AG04450 (cell line): ENCODE measurements around the gene KREMEN1. TPM values are rescaled to one million over a fixed set of nuclear protein-coding genes. Genes with fewer than 3 reads are reported as not detected.

Experiments used
- CTCF ChIA-PET: fragments of 300-600, 350-600 bp; formaldehyde crosslinking; extraction: SDS; loops from one replicate; lab custom pipeline; 2022; ENCODE audit warnings: antibody characterized with exemption, inconsistent platforms; lab: Charles Lee
- POLR2A ChIA-PET: fragments of 350-600 bp; formaldehyde crosslinking; extraction: SDS; loops from one replicate; lab custom pipeline; 2021; ENCODE audit warnings: antibody characterized with exemption, inconsistent platforms; lab: Yijun Ruan, JAX
- DNase-seq: peaks from one replicate; pipeline ENCODE4 v3.0.0-alpha.2; 2011; ENCODE audit warnings: low read depth, low spot score
- H3K27ac ChIP-seq: one replicate; pipeline ENCODE4 v1.5.1; 2012; ENCODE audit warnings: low read depth, low read length, control low read depth
- H3K27me3 ChIP-seq: one replicate; pipeline ENCODE4 v1.6.0; 2012; ENCODE audit warnings: low read length; ENCODE audit not compliant: control insufficient read depth, insufficient read depth
- H3K4me3 ChIP-seq: 2 replicates; pipeline ENCODE4 v1.5.1; 2011; ENCODE audit warnings: mild to moderate bottlenecking, low read depth, low read length, control low read depth
- H3K9me3 ChIP-seq: 2 replicates; pipeline ENCODE4 v1.5.1; 2012; ENCODE audit warnings: low read length; ENCODE audit not compliant: control insufficient read depth, insufficient read depth
- polyA plus RNA-seq: library from polyadenylated mRNA; depleted of rRNA; stranded (reverse); fragments of >200 nt; gene quantifications from 2 replicates; pipeline ENCODE4 v1.2.3, GENCODE V29; 2011
- TF ChIP-seq, protein P1 (sequence below): IDR thresholded peaks from 2 replicates; pipeline ENCODE4 v1.5.1; 2011; ENCODE audit warnings: low read depth, low read length, control low read depth, inconsistent platforms

The KREMEN1 gene
- polyA plus RNA-seq, 1 experiment = 5.9 TPM

DNA sequence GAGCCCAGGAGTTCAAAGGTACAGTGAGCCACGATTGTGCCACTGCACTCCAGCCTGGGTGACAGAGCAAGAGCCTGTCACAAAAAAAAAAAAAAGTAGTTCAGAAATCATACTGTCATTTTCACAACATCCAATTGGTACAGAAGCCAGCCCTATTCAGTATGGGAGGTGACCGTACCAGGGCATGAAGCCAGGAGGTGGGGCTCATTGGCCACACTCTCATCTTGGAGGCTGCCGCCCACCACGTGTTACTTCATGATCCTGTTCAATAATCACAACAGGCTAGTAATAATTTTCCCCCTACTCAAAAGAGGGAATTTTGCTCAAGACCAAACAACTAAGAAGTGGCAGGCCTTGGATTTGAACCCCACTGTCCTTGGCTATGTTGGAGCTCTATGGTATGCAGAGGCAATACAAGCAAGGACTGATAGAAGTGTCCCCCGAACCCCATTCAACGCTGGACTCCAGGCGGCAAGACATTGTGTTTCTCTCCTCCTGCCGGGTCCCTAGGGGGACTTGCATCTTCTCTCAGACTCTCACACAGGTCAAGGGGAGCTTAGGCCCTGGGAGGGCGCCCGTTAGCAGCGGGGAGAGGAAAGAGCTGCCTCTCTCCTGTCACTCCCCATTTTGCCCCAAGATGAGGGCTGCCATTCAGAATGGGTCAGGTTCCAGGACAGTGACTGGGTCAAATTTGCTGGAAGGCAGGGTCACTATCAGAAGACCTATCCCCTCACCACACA is 92.7 kb downstream of the KREMEN1 start:
- no peak for DNase-seq
- ChIA-PET CTCF (interaction anchor here (1.0 kb wide), 1 partner anchor 11 kb away, joined by 3 read pairs; no protein-coding TSS in a partner anchor), POLR2A (no interaction called here)
- no peak overlapping the region for H3K27ac ChIP-seq
- H3K4me3 ChIP-seq = no peak overlapping the region
- TF ChIP-seq, protein P1, sequence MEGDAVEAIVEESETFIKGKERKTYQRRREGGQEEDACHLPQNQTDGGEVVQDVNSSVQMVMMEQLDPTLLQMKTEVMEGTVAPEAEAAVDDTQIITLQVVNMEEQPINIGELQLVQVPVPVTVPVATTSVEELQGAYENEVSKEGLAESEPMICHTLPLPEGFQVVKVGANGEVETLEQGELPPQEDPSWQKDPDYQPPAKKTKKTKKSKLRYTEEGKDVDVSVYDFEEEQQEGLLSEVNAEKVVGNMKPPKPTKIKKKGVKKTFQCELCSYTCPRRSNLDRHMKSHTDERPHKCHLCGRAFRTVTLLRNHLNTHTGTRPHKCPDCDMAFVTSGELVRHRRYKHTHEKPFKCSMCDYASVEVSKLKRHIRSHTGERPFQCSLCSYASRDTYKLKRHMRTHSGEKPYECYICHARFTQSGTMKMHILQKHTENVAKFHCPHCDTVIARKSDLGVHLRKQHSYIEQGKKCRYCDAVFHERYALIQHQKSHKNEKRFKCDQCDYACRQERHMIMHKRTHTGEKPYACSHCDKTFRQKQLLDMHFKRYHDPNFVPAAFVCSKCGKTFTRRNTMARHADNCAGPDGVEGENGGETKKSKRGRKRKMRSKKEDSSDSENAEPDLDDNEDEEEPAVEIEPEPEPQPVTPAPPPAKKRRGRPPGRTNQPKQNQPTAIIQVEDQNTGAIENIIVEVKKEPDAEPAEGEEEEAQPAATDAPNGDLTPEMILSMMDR = no peak
- H3K9me3 ChIP-seq = no peaks in the 10 kb centered on the region
- peaks cover 5% of the 10 kb centered on the region for H3K27me3 ChIP-seq

DNA sequence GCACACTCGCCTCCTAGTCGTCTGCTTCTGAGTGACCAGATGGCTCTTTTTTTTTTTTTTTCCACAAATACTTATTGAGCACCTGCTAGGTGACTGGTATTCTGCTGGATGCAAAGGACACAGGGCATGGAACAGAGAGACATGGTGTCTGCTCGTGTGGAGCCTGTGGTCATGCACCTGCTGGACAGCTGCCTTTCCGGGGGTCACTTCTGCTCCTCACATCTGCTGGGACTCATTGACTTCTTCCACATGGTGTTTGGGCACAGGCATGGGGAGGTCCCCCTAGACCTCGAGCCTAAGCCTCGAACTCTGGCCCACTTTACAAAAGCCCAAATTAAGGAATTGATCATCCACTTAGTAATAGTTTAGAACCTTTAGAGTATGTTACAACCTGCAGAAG is 93.3 kb downstream of the KREMEN1 start:
- Histone ChIP-seq H3K27me3 (peaks cover 5% of the 10 kb centered on the region), H3K9me3 (no peaks in the 10 kb centered on the region), H3K4me3 (no peak overlapping the region), H3K27ac (no peak overlapping the region)
- TF ChIP-seq, protein P1 = no peak
- CTCF ChIA-PET = interaction anchor here (1.0 kb wide), 1 partner anchor 12 kb away, joined by 3 read pairs; no protein-coding TSS in a partner anchor
- no peak for DNase-seq
- POLR2A ChIA-PET = no interaction called here

DNA sequence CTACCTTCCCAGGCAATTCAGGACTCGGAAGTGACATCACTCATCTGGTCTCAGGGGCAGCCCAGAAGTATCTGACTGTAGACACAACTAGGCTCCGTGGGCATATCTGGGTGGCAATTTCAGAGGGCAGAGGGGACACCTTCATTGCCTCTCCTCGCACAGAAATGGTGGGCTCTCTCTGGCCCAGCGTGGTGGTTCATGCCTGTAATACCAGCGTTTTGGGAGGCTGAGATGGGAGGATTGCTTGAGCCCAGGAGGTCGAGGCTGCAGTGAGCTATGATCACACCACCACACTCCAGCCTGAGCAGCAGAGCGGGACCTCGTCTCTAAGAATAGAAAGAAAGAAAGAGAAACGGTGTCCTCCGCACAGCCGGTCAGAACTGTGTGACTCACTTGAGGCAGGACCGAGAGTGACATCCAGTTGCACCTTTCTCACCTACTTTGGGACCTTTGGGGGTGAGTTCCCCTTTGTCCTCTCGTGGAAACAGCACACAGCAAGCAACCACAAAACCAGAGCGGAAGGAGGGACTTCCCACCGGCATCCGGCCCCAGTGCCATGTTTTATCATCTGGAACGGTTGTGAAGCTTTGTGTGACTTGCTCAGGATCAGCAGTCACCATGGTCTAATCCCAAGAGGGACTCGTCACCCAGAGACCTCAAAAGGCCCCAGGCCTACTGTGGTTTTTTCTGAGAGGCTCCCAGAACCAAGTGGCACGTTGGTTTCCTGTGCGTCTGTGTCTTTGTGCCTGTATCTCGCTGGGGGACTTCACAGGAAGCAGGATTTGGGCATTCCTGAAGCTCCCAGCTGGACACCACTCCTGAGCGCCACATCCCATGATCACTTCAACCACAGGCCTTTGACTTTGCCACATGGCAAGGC is 94.4 kb downstream of the KREMEN1 start:
- H3K4me3 ChIP-seq = no peak overlapping the region
- ChIA-PET POLR2A (no interaction called here), CTCF (no interaction called here)
- TF ChIP-seq, protein P1 = no peak
- no peak overlapping the region for H3K27ac ChIP-seq
- DNase-seq = no peak
- peaks cover 5% of the 10 kb centered on the region for H3K27me3 ChIP-seq
- H3K9me3 ChIP-seq = no peaks in the 10 kb centered on the region

DNA sequence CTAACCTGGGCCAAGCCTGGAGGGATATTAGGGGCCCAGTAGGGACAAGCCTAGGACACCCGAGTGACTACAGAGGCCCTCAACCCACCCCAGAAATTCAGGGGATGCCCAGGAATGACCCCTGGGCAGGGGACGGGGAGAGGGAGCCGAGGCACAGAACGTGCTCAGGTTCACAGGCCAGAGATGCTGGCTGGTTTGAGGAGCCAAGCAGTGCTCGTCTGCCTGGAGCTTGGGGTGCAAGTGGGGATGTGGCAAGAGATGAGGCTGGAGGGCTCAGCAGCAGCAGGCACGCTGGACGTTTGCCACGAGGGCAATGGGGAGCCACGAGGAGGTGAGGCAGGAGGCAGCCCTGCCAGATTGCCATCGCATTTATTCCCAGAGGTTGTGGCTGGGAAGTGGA is 98.9 kb downstream of the KREMEN1 start:
- peaks cover 6% of the 10 kb centered on the region for H3K9me3 ChIP-seq
- no peak overlapping the region for H3K27ac ChIP-seq
- DNase-seq = no peak
- CTCF ChIA-PET = interaction anchor here (1.1 kb wide), 1 partner anchor 18 kb away, joined by 3 read pairs; no protein-coding TSS in a partner anchor
- H3K4me3 ChIP-seq = no peak overlapping the region
- peaks cover 11% of the 10 kb centered on the region for H3K27me3 ChIP-seq
- POLR2A ChIA-PET = no interaction called here
- TF ChIP-seq, protein P1 = no peak
